Mammary epithelial cell (primary cell): ENCODE results near the gene DST.

Source experiments
- CTCF ChIP-seq, 2 donors: IDR thresholded peaks in 1 of 2; conservative IDR thresholded peaks in 1 of 2; 2 replicates each; pipeline ENCODE4 v1.5.1; 2011 to 2012; ENCODE audit warnings: inconsistent platforms in 2 of 2, low read length in 2 of 2, mild to moderate bottlenecking in 2 of 2, control low read depth in 1 of 2, low read depth in 1 of 2; ENCODE audit not compliant: insufficient read depth in 1 of 2; ENCODE audit errors: extremely low read depth in 1 of 2
- EZH2 ChIP-seq: IDR thresholded peaks from 2 replicates; pipeline ENCODE4 v1.6.1; 2012; ENCODE audit warnings: low read length, inconsistent platforms, borderline replicate concordance

- TF ChIP-seq CTCF (conservative IDR thresholded peaks at IDR 0.05 in 1 of 2, IDR thresholded peaks at IDR 0.05 in 1 of 2; ENCODE audit: extremely low read depth in 1 of 2, insufficient read depth in 1 of 2, low read depth in 1 of 2, low read length in 2 of 2) (no peak), EZH2 (no peak)
These were observed 34.4 kb downstream of the DST start for GRCh38 chr6:56608332-56608731.
